T47D (cell line): ENCODE measurements around the gene RASL12.
A peak's percentile ranks its signal among the peaks of the same experiment; 100 is the strongest.

ENCODE experiments used
- DNase-seq, 2 experiments: peaks; one replicate each; pipeline versions ENCODE4 v3.0.0 to v3.0.0-alpha.2; 2011 to 2012; ENCODE audit warnings: low read depth in 1 of 2, low spot score in 1 of 2
- JUND ChIP-seq: IDR thresholded peaks from 2 replicates; pipeline ENCODE4 v1.6.1; 2012; ENCODE audit warnings: low read depth
- in situ Hi-C: cut with HindIII; loops from 2 replicates; pipeline ENCODE4 v1.10.0; 2016; ENCODE audit warnings: low sequenced_read_pairs, low pct_unique_long_range_greater_than_20kb

Gene RASL12

GRCh38 chr15:65087873-65088642 is 20.3 kb upstream of the RASL12 start:
- in situ Hi-C loops = no loop called here
- no peak for DNase-seq
- TF ChIP-seq JUND = no peak

- TF ChIP-seq JUND = no peak
- no peak for DNase-seq
- in situ Hi-C loops = no loop called here
Observed at GRCh38 chr15:65087411-65087810, 19.6 kb upstream of the RASL12 start.

GRCh38 chr15:65086680-65087111 is 18.9 kb upstream of the RASL12 start:
- in situ Hi-C loops = no loop called here
- no peak for DNase-seq
- no peak for TF ChIP-seq JUND

- in situ Hi-C loops = no loop called here
- TF ChIP-seq JUND = no peak
- peak; percentile 51 to 71 for DNase-seq
Observed at GRCh38 chr15:65085990-65086679, 18.3 kb upstream of the RASL12 start.

GRCh38 chr15:65085207-65085753 is 17.5 kb upstream of the RASL12 start:
- in situ Hi-C loops = no loop called here
- no peak for DNase-seq
- TF ChIP-seq JUND = no peak

GRCh38 chr15:65084500-65085206 is 16.9 kb upstream of the RASL12 start:
- TF ChIP-seq JUND = no peak
- in situ Hi-C loops = no loop called here
- DNase-seq = no peak

GRCh38 chr15:65083262-65083701 is 15.5 kb upstream of the RASL12 start:
- TF ChIP-seq JUND = no peak
- peak in 1 of 2 experiments; percentile 41 for DNase-seq
- in situ Hi-C loops = no loop called here

GRCh38 chr15:65082303-65082953 is 14.6 kb upstream of the RASL12 start:
- in situ Hi-C loops = no loop called here
- no peak for TF ChIP-seq JUND
- no peak for DNase-seq

GRCh38 chr15:65081758-65082157 is 14.0 kb upstream of the RASL12 start:
- DNase-seq = no peak
- TF ChIP-seq JUND = no peak
- in situ Hi-C loops = no loop called here

- DNase-seq = no peak
- TF ChIP-seq JUND = no peak
- in situ Hi-C loops = no loop called here
Observed at GRCh38 chr15:65081270-65081669, 13.5 kb upstream of the RASL12 start.

GRCh38 chr15:65079580-65079979 is 11.8 kb upstream of the RASL12 start:
- DNase-seq = no peak
- in situ Hi-C loops = no loop called here
- TF ChIP-seq JUND = no peak

- no peak for TF ChIP-seq JUND
- no peak for DNase-seq
- in situ Hi-C loops = no loop called here
Observed at GRCh38 chr15:65077981-65078352, 10.2 kb upstream of the RASL12 start.
